22Rv1 (cell line): Measurements from ENCODE around the gene ZNF583.

Experiments used
- H3K27ac ChIP-seq: fragments of 450-650 bp; 2 replicates; pipeline ENCODE4 v1.5.1; 2017
- CTCF ChIP-seq: fragments of 450-650 bp; IDR thresholded peaks from 2 replicates; pipeline ENCODE4 v1.5.1; 2017; ENCODE audit warnings: mild to moderate bottlenecking
- ZFX ChIP-seq: fragments of 450-650 bp; IDR thresholded peaks from 2 replicates; pipeline ENCODE4 v1.6.1; 2017; ENCODE audit warnings: antibody characterized with exemption, borderline replicate concordance

Gene ZNF583

GRCh38 chr19:56403261-56403660, 871 bp upstream of the ZNF583 start:
- H3K27ac ChIP-seq: peak overlapping the region; percentile 80
- no peak for TF ChIP-seq CTCF
- no peak for TF ChIP-seq ZFX

- peak overlapping the region; percentile 80 for H3K27ac ChIP-seq
- no peak for TF ChIP-seq ZFX
- TF ChIP-seq CTCF: no peak
Measured at GRCh38 chr19:56404705-56405056, 549 bp downstream of the ZNF583 start.

GRCh38 chr19:56405062-56405461, 930 bp downstream of the ZNF583 start:
- no peak overlapping the region for H3K27ac ChIP-seq
- TF ChIP-seq ZFX (no peak), CTCF (no peak)

- TF ChIP-seq CTCF (no peak), ZFX (no peak)
- no peak overlapping the region for H3K27ac ChIP-seq
Measured at GRCh38 chr19:56423276-56423984, 19.3 kb downstream of the ZNF583 start.

GRCh38 chr19:56423985-56424353, 19.8 kb downstream of the ZNF583 start:
- no peak overlapping the region for H3K27ac ChIP-seq
- TF ChIP-seq CTCF (no peak), ZFX (no peak)

- H3K27ac ChIP-seq: no peak overlapping the region
- no peak for TF ChIP-seq CTCF
- no peak for TF ChIP-seq ZFX
Measured at GRCh38 chr19:56441206-56441792, 37.2 kb downstream of the ZNF583 start.

GRCh38 chr19:56474308-56474707, 70.2 kb downstream of the ZNF583 start:
- no peak for TF ChIP-seq CTCF
- no peak for TF ChIP-seq ZFX
- no peak overlapping the region for H3K27ac ChIP-seq
